ENCODE data around the gene CDK8.
A peak's percentile ranks its signal among the peaks of the same experiment; 100 is the strongest.

The CDK8 gene

DNA sequence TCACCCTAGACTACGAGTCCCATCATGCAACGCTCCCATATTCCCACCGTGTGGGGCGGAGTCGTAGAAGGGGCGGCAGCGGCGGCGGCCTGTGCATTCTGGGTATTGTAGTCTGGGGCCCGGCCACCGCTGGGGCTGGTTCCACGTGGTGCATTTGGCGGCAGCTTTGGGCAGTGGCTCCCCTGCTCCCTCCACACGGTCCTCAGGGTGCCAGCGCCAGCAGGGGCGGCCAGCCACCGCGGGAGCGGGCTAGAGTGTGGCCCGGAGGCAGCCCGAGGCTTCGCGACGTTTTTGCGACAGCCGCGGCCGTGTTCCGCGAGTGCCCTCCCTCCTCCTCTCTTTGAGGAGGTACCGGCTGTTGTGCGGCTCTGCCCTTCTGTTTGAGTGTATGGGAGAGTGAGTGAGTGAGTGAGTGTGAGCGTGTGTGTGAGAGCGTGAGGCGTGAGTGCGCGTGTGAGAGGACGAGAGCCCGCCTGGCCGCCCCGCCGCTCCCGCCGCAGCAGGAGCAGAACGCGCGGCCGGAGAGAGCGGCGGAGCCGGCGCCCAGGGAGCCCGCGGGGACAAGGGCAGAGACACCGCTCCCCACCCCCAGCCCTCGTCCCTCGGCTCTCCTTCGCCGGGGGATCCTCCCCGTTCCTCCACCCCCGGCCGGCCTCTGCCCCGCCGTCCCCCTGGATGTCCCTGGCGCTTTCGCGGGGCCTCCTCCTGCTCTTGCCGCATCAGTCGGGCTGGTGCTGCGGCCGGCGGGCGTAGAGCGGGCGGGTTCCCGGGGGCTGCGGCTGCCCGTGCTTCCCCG, at the start of gene CDK8:
Gene CDK8, plus strand, starts transcription at position 343 of the 796 bp plus-strand sequence. CDS start 513 bp downstream, outside the sequence.
- Histone ChIP-seq H3K4me3 (ENCODE audit: low read depth, low read length) (peak within 1 kb of the TSS; percentile 65), H3K4me1 (ENCODE audit: control insufficient read depth, insufficient read depth, low read length) (peaks cover 2% of the 10 kb centered on the region), H3K27me3 (ENCODE audit: control insufficient read depth, insufficient read depth, low read length) (no peaks in the 10 kb centered on the region), H3K9me3 (ENCODE audit: control insufficient read depth, insufficient read depth, low read length) (no peaks in the 10 kb centered on the region), H3K36me3 (ENCODE audit: control insufficient read depth, insufficient read depth, low read length) (no peaks in the 10 kb centered on the region), H3K9ac (ENCODE audit: low read depth, low read length) (peak within 1 kb of the TSS; percentile 99)

DNA sequence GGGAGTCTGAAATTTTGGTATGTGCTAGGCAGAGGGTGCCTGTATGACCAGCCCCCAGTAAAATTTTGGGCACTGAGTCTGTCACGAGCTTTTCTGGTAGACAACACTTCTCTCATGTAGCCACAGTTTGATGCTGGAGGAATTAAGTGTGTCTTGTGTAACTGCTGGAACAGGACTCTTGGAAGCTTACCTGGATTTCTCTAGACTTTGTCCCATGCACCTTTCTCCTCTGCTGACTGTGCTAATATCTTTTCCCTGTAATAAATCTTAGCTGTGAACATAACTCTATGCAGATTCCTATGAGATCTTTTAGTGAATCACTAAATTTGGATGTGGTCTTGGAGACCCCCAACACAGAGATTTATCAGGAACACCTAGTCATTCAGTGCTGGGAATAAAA, 45.6 kb upstream of the CDK8 start:
- no peaks in the 10 kb centered on the region for H3K36me3 ChIP-seq (ENCODE audit: control insufficient read depth, insufficient read depth, low read length)
- no peaks in the 10 kb centered on the region for H3K27me3 ChIP-seq (ENCODE audit: control insufficient read depth, insufficient read depth, low read length)
- H3K9ac ChIP-seq (ENCODE audit: low read depth, low read length): no peak overlapping the region
- no peaks in the 10 kb centered on the region for H3K9me3 ChIP-seq (ENCODE audit: control insufficient read depth, insufficient read depth, low read length)
- H3K4me3 ChIP-seq (ENCODE audit: low read depth, low read length): no peak overlapping the region
- H3K4me1 ChIP-seq (ENCODE audit: control insufficient read depth, insufficient read depth, low read length): no peaks in the 10 kb centered on the region

DNA sequence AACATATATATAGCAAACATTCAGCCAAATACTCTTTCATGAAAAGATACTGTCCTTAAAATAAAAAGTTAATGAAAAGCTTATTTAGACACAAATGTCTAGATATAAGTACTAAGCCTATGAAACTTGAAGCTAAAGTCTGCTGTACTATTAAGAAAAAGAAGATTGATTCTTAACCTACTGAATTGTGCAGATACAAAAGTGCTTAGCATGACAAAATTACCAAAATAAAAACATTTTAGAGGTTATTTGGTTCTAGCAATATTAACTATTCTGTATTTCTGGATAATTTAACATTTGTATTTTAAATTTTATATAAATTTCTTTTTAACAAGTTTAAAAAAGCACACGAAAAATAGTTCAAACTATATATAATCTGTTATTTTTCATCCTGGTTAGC, 40.6 kb upstream of the CDK8 start:
- H3K36me3 ChIP-seq (ENCODE audit: control insufficient read depth, insufficient read depth, low read length): peaks cover 18% of the 10 kb centered on the region
- no peaks in the 10 kb centered on the region for H3K27me3 ChIP-seq (ENCODE audit: control insufficient read depth, insufficient read depth, low read length)
- no peak overlapping the region for H3K4me3 ChIP-seq (ENCODE audit: low read depth, low read length)
- no peaks in the 10 kb centered on the region for H3K9me3 ChIP-seq (ENCODE audit: control insufficient read depth, insufficient read depth, low read length)
- H3K4me1 ChIP-seq (ENCODE audit: control insufficient read depth, insufficient read depth, low read length): no peaks in the 10 kb centered on the region
- H3K9ac ChIP-seq (ENCODE audit: low read depth, low read length): no peak overlapping the region

DNA sequence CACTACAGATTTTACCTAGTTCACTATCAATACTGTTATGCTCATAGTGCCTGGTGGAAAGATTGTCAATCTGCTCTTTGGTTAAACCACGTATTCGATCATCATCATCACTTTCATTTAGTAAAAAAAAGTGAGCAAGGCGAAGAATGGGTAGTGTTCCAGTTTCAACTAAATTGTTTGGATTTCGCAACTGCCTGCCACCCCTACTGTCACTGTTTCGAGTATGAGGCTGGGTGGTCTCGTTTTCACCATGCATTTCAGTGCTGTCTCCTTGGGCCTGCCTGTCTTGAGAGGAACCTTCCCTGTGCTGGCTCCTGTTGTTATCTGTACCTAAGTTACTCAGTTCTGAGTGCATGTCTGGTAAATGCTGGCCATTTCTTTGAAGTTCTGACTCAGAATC, 39.9 kb upstream of the CDK8 start:
- Histone ChIP-seq H3K9me3 (ENCODE audit: control insufficient read depth, insufficient read depth, low read length) (no peaks in the 10 kb centered on the region), H3K4me3 (ENCODE audit: low read depth, low read length) (no peak overlapping the region), H3K4me1 (ENCODE audit: control insufficient read depth, insufficient read depth, low read length) (no peaks in the 10 kb centered on the region), H3K9ac (ENCODE audit: low read depth, low read length) (no peak overlapping the region), H3K36me3 (ENCODE audit: control insufficient read depth, insufficient read depth, low read length) (peaks cover 18% of the 10 kb centered on the region), H3K27me3 (ENCODE audit: control insufficient read depth, insufficient read depth, low read length) (no peaks in the 10 kb centered on the region)

DNA sequence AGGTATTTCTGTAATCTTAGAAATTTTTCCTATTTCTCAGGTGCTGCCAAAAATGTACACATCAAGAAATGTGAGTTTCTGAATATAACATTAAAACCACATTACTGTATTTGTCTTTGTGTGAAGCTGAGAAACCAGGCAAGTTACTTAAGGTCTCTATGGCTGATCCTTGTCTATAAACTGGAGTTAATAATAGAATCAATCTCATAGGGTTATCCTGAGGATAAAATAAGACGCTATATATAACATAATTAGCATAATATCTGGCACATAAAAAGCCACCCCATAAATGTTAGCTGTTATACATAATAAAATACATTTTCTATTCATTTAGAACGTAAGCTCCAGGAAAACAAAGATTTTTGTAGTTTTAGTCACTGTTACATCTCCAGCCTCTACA, 37.9 kb upstream of the CDK8 start:
- Histone ChIP-seq H3K4me3 (ENCODE audit: low read depth, low read length) (no peak overlapping the region), H3K9ac (ENCODE audit: low read depth, low read length) (no peak overlapping the region), H3K36me3 (ENCODE audit: control insufficient read depth, insufficient read depth, low read length) (peaks cover 18% of the 10 kb centered on the region), H3K27me3 (ENCODE audit: control insufficient read depth, insufficient read depth, low read length) (no peaks in the 10 kb centered on the region), H3K4me1 (ENCODE audit: control insufficient read depth, insufficient read depth, low read length) (no peaks in the 10 kb centered on the region), H3K9me3 (ENCODE audit: control insufficient read depth, insufficient read depth, low read length) (no peaks in the 10 kb centered on the region)

DNA sequence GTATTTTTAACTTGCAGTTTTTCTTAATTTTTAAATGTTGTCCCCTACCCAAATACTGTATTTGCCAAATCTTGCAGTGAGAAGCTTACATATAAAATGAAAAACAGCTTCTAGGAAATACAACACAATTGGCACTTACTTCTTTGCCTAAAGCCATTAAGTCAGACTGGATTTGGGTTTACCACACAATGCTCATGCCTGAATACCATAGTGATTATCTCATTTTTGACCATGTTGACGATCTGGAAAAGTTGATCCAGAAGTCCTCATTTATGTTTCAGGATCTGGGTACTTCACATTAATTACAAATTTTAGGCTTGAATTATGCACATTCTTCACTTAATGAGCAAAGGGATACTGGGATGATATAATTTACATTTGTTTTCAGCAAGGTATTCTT, 34.2 kb upstream of the CDK8 start:
- no peak overlapping the region for H3K4me3 ChIP-seq (ENCODE audit: low read depth, low read length)
- H3K4me1 ChIP-seq (ENCODE audit: control insufficient read depth, insufficient read depth, low read length): no peaks in the 10 kb centered on the region
- H3K9ac ChIP-seq (ENCODE audit: low read depth, low read length): no peak overlapping the region
- no peaks in the 10 kb centered on the region for H3K27me3 ChIP-seq (ENCODE audit: control insufficient read depth, insufficient read depth, low read length)
- H3K36me3 ChIP-seq (ENCODE audit: control insufficient read depth, insufficient read depth, low read length): peaks cover 13% of the 10 kb centered on the region
- H3K9me3 ChIP-seq (ENCODE audit: control insufficient read depth, insufficient read depth, low read length): no peaks in the 10 kb centered on the region

DNA sequence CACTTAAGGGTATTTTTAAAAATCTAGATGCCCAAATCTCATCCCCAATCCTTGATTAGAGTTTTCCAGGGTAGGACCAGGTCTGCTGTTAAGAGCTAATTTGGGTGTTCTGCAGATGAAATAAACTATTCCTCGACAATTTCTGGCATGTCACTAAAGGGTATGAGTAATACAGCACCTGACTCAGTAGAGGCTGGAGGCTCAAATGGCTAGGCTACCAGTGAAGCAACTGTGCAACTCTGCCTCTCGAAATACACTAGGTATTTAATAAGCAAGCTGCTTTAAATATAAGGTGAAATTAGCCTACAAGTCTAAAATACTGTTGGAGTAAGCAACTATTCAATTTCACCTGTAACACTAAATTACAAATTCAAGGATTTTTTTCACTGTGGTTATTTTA, 33.4 kb upstream of the CDK8 start:
- H3K9me3 ChIP-seq (ENCODE audit: control insufficient read depth, insufficient read depth, low read length): no peaks in the 10 kb centered on the region
- no peak overlapping the region for H3K9ac ChIP-seq (ENCODE audit: low read depth, low read length)
- H3K4me3 ChIP-seq (ENCODE audit: low read depth, low read length): peak overlapping the region; percentile 93
- peaks cover 8% of the 10 kb centered on the region for H3K36me3 ChIP-seq (ENCODE audit: control insufficient read depth, insufficient read depth, low read length)
- H3K27me3 ChIP-seq (ENCODE audit: control insufficient read depth, insufficient read depth, low read length): no peaks in the 10 kb centered on the region
- no peaks in the 10 kb centered on the region for H3K4me1 ChIP-seq (ENCODE audit: control insufficient read depth, insufficient read depth, low read length)

DNA sequence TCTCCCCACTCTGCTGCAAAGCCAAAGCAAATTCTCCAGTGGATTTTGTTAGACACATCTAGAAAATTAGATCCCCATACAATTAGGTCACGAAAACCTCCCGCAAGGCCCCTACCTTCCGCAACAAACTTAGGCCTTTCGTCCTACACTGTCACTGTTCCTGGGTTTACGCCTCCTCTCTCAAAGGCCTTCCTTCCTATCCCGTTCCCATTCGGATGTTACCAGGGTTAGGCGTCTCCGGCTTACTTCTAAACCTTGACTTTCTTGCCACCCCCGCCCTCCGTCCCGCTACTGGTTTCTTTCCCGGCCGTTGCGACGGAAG, 32.6 kb upstream of the CDK8 start:
- no peaks in the 10 kb centered on the region for H3K4me1 ChIP-seq (ENCODE audit: control insufficient read depth, insufficient read depth, low read length)
- H3K36me3 ChIP-seq (ENCODE audit: control insufficient read depth, insufficient read depth, low read length): peaks cover 8% of the 10 kb centered on the region
- H3K4me3 ChIP-seq (ENCODE audit: low read depth, low read length): peak overlapping the region; percentile 93
- peaks cover 2% of the 10 kb centered on the region for H3K27me3 ChIP-seq (ENCODE audit: control insufficient read depth, insufficient read depth, low read length)
- no peak overlapping the region for H3K9ac ChIP-seq (ENCODE audit: low read depth, low read length)
- no peaks in the 10 kb centered on the region for H3K9me3 ChIP-seq (ENCODE audit: control insufficient read depth, insufficient read depth, low read length)

DNA sequence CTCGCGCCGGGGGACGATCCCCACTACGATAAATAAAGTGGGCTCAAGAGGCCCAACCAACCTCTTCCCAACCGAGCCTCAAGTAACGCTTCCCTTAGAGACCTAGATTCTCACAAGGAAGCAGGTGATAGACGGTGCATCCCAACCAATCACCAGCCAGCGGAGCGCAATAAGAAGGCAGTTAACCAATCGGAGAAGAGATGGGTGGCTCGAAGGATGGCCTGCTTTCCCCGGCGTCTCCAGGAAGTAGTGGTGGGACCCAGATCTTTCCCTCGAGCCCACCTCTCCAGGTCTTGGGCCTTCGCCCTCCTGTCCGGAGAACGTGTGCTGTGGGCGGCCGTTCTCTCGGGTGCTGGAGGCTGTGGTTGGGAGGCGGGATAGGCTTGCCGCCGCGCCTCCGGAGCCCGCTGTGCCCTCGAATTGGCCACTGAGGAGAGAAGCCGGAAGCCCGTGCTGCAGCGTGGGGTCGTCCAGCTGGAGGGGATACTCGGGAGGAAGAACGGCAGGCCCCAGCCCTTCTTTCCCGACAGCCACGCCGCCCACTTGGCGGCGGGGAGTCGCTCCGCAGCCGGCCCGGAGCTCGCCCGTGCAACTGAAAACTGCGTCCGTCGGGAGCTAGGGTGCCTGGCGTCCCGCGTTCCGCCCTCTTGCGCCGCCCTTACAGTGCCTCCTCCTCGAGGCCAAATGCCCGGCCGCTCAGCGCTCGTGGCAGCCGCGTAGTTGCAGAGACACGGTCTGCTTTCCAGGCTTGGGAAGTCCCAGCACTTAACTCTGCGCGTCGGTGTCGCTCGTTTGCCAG, 32.0 kb upstream of the CDK8 start, which contains the start of gene RNF6:
Gene RNF6, minus strand, starts transcription at position 594 of the 799 bp plus-strand sequence. CDS start 2,665 bp downstream, outside the sequence.
- Histone ChIP-seq H3K9me3 (ENCODE audit: control insufficient read depth, insufficient read depth, low read length) (no peaks in the 10 kb centered on the region), H3K36me3 (ENCODE audit: control insufficient read depth, insufficient read depth, low read length) (peaks cover 8% of the 10 kb centered on the region), H3K4me3 (ENCODE audit: low read depth, low read length) (peak within 1 kb of the TSS; percentile 93), H3K27me3 (ENCODE audit: control insufficient read depth, insufficient read depth, low read length) (peaks cover 3% of the 10 kb centered on the region), H3K4me1 (ENCODE audit: control insufficient read depth, insufficient read depth, low read length) (no peaks in the 10 kb centered on the region), H3K9ac (ENCODE audit: low read depth, low read length) (peak within 1 kb of the TSS; percentile 97)

DNA sequence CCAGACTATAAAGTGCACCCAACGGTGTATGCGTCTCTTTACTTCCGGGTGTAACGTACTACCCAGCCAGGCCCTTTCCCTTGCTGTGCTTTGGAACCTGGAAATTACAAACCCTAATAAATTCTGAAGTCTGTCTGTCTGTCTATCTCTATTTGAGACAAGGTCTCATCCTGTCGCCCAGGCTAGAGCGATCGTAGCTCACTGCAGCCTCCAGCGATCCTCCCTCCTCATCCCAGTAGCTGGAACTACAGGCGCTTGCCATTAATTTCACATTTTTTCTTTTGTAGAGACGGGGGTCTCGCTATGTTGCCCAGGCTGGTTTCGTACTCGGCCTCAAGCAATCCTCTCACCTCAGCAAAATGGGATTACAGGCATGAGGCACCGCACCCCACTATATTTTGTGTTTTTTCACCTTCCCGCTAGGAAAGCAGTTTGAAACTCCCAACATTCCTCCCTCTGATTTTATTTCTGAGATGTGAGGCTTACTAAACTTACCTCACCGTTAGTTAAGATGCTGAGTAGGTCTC, 31.3 kb upstream of the CDK8 start:
- peak overlapping the region; percentile 93 for H3K4me3 ChIP-seq (ENCODE audit: low read depth, low read length)
- peaks cover 3% of the 10 kb centered on the region for H3K36me3 ChIP-seq (ENCODE audit: control insufficient read depth, insufficient read depth, low read length)
- no peaks in the 10 kb centered on the region for H3K9me3 ChIP-seq (ENCODE audit: control insufficient read depth, insufficient read depth, low read length)
- peaks cover 4% of the 10 kb centered on the region for H3K27me3 ChIP-seq (ENCODE audit: control insufficient read depth, insufficient read depth, low read length)
- peak overlapping the region; percentile 97 for H3K9ac ChIP-seq (ENCODE audit: low read depth, low read length)
- H3K4me1 ChIP-seq (ENCODE audit: control insufficient read depth, insufficient read depth, low read length): no peaks in the 10 kb centered on the region

DNA sequence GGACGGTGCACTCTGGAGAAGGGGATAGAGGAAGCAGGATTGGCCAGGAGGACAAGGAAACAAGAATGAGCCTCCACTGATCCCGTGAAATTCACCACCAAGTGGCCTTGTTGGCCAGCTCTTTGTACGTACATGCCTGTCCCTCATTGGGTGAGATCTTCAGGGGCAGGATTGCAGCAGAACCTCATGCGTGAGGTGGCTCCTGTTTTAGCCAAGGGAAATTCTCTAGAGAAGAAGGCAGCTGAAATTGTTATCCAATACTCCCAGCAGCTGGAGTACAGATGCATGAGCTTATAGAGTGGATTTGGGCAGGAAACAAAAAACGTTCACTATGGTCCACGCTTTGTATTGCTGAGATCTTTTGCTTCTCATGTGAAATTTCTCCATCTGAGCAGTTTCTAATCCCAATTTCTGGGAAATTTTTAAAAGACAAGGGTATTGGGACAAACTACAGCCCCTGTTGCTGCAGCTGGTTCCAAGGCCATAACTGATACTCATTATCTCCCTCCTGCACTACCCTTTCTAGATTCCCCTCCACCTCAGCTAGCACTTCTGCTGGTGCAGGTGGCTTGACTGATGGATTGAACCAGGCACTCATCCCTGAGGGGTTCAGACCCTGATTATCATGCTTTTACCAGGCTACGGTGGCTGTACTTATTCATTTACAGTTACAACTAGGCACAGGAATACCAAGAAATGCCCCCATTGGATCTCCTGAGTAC, 27.9 kb upstream of the CDK8 start:
- no peaks in the 10 kb centered on the region for H3K9me3 ChIP-seq (ENCODE audit: control insufficient read depth, insufficient read depth, low read length)
- H3K4me3 ChIP-seq (ENCODE audit: low read depth, low read length): no peak overlapping the region
- H3K36me3 ChIP-seq (ENCODE audit: control insufficient read depth, insufficient read depth, low read length): no peaks in the 10 kb centered on the region
- H3K9ac ChIP-seq (ENCODE audit: low read depth, low read length): no peak overlapping the region
- peaks cover 4% of the 10 kb centered on the region for H3K27me3 ChIP-seq (ENCODE audit: control insufficient read depth, insufficient read depth, low read length)
- no peaks in the 10 kb centered on the region for H3K4me1 ChIP-seq (ENCODE audit: control insufficient read depth, insufficient read depth, low read length)
